ENCODE measurements around the gene DLX5.

DLX5 gene

GRCh38 chr7:96987719-96988118, 36.9 kb downstream of the DLX5 start:
- no peak for DNase-seq

DNA sequence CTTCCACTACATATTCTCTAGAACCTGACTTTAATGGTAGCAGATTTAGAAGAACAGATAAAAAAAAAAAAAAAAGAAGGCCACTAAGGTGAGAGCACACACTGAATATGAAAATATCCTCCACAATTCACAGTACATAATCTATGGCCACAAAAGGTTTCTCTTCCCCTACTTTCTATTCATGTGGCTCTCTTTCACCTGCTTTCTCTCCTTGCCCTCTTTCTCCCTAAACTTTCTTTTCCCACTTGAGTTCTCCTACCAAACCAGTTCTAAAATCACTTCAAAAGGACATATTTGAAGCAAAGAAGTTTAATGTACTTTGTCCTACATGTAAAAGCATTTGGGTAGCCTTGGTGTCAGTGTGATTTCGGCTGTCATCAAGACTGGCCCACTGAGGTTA, 37.7 kb downstream of the DLX5 start:
- no peak for DNase-seq

GRCh38 chr7:96985992-96986391, 38.6 kb downstream of the DLX5 start:
- no peak for DNase-seq

DNA sequence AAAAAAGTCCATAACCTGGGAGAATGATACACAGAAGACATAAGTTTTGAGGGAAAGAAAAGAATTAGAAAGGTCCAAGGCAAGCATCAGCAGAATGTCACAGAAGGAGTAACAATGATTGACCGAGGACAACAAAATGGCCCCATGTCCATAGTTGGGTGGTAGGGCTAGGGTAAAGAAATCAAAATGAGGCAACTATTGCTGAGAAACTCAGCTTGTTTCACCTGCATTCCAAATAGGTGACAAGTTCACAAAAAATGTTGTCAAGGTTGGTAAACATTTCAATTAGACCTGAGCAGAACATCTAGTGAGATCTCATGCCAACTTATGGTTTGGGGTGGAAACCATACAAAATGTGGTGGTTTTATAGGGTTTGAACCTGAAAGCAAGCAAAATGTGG, 42.0 kb downstream of the DLX5 start:
- DNase-seq, result no peak

GRCh38 chr7:96979551-96980276, 44.9 kb downstream of the DLX5 start:
- no peak for DNase-seq

DNA sequence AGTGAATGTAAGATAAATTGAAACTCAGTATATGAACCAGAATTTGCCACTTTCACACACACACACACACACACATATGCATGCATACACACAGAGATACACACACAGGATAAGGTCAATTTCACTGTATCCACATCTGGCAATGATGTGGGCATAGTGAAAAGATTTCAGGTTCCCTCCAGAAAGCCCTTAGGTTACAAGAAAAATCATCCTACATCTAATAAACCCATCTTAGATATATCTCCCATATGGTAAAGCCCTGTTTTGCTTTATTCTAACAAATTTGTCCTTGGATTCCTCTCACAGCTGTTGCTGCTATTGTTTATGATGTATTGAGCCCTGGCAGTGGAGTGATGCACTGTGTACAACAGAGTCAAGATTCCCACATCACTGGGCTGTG, 47.2 kb downstream of the DLX5 start:
- DNase-seq, result no peak

DNA sequence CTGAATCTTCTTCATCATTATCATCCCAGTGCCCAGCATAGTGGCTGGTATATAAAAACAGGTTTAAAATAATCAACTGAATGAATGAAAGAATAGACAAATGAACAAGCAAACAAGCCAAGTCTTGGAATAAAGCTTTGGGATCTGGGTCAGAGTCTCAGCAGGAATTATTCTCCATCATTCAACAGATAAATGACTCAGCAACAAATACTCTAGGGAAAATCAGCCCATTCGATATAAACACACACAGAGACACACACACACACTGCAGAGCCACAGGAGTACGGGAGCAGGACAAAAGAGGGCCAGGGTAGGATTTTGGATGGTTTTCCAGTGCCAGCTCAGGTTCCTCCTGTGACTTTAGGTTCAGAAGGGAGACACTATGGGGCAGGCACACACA, 48.5 kb downstream of the DLX5 start:
- no peak for DNase-seq

GRCh38 chr7:96973986-96974385, 50.6 kb downstream of the DLX5 start:
- DNase-seq, result no peak

GRCh38 chr7:96970739-96971138, 53.9 kb downstream of the DLX5 start:
- DNase-seq, result no peak

Data from NCI-H2029 (cell line).